T-helper 1 cell (primary cell): Measurements from ENCODE around the gene ISG20.
A peak's percentile ranks its signal among the peaks of the same experiment; 100 is the strongest.
"Not testable (repeated sequence)": the region's sequence is repeated elsewhere in the genome, so short reads cannot be mapped to it uniquely, and the experiment has no call there.

Experiments
- DNase-seq, 5 donors: peaks; one replicate each; pipeline ENCODE4 v3.0.0-alpha.2; 2012 to 2020

ISG20 gene

DNA sequence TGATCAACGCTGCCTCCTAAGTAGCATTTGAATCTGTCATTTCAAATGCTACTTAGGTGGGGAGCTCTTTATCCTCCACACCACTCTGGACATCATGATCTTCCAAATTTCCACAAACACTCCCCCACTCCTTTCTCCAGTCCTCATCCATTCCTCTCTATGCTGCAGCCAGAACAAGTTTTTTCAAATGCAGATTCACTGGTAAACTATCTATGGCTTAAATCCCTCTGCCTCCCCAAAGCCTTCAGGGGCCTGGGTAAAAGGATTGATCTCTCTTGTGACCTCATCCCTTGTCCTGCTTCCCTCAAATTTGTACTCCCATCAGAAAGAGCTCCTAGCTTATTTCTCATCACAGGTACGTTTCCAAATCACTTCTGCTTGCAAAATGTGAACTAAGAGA is 19.0 kb upstream of the ISG20 start:
- DNase-seq, result no peak

DNA sequence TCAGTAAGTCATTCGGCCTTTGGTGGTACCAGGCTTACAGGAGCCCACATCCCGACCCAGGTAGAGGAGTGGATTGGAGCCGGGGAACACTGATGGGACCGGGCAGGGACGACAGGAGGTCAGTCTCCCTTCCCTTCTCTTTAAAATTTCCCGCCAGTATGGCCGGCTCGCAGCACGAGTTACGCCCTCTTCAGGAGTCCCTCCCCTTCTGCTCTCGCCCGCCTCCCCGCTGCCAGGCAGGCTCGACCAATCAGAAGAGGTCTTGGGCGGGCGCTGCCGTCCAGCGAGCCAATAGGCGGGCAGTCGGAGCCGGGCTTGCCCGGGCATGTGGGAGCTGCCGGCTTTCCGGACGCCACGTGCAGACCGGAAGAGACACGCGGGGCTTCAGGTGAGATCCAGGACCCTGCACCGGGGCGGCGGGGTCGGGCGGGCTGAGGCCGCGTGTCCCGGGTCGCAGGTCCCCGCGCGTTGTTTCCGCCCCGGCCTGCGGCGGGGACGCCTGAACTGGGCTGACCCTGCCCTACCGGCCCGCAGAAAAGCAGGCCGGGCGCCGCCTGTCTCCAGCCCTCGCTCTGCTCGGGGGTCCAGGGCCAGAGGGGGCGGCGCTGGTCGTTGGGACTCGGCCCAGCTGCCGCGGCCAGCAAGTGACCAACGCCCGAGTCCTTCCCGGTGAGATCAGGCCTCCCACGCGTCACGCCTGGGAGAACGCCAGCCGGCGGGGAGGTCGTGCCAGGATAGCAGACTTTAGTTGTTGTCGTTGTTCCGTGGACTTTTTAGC is 17.6 kb upstream of the ISG20 start, which contains the start of gene AEN:
AEN (plus strand) TSS at position 346 of the 778 bp plus-strand sequence. CDS start 4,870 bp downstream, outside the sequence.
- DNase-seq, result peak; percentile 91 to 95 (median 93)

DNA sequence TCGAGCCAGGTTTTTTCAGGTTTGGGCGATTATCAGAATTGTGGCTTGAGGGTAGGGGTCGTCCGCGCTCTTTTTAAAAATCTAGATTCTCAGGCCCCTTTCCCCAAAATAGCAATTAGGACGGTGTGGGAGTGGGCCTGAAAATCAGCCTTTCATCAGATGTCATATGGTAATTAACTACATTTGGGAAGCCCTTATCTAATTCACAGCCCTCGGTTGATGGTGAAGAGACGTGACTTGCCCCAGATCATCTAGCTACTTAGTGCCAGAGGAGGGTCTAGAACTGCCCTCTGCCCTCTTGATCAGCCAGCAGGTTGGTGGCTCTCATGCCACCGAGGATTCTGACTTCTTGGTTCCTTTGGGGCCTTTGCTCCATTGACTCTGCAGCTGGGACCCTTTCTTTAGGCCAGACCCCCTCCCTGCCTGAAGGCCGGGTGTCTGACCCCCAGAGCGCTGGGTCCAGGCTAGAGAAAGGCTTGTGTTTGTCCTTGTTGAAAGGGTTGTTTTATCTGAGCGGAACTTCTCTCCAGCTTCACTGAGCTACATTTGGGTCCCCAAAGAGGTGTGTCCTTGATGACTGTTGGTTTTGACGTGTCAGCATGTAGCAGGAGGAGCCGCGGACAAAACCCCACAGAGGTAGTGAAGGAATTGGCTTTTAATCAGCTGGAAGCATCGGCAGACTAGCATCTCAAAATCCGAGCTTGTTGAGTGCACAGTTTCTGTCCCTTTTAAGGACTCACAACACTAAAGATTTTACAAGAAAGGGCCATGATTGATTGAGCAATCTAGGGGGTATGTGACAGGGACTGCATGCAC is 16.8 kb upstream of the ISG20 start:
- DNase-seq, result peak; percentile 23 to 78 (median 40)

DNA sequence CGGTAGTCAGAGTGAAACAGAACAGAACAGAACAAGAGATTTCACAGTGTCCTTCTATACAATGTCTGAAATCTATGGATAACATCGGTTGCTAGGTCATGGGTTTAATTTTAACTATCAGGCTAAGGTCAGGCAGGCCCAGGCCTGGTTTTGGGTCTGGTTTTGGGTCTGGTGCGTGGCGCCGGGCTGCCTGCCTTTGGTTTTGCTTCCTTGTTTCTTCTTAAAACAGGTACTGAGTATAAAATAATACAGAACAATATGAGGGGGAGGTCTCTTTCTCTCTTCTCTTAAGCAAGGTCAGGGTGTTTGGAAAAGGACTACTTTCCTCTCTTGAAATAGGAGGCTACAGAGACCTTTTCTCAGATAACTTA is 16.2 kb upstream of the ISG20 start:
- DNase-seq, result no peak

DNA sequence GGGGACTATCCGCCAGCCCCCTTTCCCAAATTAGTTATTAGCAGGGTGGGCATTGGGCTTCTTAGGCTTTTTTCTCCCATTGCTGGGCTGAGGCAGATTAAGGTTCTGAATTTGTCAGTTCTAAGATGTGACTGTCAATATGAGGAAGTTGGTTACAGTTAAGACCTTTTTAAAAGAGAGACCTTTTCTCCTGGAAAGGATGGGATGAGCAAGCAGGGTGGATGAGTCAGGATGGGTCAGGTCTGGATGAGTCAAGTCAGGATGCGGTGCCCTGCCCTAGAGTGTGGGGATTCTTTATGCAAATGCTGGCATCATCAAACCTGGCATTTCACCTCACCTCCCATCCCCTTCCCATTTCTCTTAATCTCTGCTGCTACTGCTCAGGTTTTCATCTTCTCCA is 15.8 kb upstream of the ISG20 start:
- DNase-seq, result peak in 1 of 5 donors; percentile 56

DNA sequence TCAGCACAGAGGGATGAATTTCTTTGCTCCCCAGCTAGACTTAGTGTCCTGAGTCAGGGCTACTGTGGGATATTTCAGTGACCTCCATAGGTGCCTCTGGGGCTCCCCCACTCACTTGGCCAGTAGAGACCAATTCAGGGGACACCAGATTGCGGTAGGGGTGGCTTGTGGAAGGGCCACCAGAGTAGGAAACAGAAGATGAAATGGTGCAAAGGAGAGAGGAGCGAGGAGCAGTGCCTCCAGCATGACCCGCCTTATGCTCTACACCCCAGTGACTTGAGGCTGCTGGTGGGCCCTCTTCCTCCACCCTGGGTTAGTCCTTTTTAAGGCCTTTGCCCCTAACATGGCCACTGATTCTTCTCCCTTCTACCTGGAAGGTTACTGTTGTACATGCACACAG is 15.2 kb upstream of the ISG20 start:
- DNase-seq, result no peak

DNA sequence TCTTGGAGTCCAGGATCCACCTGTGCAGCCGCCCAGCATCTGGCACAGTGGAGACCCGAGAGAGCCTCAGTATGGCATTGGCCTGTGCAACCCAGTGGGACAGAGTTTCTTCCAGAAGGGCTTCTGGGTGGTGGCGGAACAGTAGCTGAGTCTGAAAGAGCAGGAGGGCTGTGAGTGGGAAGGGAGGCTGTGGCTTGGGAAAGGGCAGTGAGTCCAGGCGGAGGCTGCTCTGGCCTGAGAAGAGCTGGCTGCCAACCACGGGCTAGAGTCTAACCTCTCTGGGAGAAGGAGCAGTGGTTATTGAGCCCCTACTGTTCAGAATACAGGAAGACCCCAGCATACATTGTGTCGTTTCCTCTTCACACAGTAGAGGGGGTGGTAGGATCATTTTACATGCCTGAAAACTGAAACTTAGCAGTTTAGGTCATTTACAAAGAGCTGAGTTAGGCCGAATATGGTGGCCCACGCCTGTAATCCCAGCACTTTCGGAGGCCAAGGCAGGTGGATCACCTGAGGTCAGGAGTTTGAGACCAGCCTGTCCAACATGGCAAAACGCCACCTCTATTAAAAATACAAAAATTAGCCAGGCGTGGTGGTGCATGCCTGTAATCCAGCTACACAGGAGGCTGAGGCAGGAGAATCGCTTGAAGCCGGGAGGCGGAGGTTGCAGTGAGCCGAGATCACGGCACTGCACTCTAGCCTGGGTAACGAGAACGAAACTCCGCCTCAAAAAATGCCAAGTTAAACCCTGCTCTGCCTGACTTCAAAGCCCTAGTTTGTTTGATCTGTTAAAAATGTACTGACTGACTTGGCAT is 14.5 kb upstream of the ISG20 start:
- peak in 3 of 5 donors; percentile 35 to 77 (median 41) for DNase-seq

DNA sequence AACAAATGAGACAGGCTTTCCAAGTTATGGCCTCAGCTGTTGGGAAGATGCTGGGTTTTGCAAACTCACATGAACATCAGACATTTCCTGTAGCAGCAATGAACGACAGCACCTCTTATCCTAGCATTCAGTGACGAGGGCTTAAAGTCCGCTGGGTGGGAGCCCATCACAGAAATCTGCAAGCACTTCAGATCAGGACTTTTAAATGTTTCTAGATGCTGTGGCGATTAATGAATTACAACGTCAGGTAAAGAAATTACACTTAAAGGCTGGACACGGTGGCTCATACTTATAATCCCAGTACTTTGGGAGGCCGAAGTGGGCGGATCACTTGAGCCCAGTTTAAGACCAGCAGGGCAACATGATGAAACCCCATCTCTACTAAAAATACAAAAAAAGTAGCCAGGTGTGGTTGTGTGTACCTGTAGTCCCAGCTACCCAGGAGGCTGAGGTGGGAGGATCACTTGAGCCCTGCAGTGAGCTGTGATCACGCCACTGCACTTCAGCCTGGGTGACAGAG is 13.8 kb upstream of the ISG20 start:
- no peak for DNase-seq

DNA sequence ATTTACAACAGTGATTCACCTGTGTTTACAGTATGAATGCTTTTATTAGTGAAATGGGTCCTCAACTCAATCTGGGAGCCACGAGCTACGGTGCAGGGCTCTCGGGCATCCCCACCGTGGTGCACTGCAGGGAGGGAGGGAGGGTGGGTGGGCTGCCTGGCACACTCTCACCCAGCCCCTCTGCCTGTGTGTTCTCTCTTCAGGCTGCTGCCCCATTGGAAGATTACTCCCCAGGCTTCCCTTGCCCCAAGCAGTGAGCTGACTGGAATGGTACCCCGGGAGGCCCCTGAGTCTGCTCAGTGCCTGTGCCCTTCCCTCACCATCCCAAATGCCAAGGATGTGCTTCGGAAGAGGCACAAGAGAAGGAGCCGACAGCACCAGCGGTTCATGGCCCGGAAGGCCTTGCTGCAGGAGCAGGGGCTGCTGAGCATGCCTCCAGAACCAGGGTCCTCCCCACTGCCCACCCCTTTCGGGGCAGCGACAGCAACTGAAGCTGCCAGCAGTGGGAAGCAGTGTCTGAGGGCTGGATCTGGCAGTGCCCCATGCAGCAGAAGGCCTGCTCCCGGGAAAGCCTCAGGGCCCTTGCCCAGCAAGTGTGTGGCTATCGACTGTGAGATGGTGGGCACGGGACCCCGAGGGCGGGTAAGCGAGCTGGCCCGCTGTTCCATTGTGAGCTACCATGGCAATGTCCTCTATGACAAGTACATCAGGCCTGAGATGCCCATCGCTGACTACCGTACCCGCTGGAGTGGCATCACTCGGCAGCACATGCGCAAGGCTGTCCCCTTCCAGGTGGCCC is 12.7 kb upstream of the ISG20 start:
- no peak for DNase-seq

DNA sequence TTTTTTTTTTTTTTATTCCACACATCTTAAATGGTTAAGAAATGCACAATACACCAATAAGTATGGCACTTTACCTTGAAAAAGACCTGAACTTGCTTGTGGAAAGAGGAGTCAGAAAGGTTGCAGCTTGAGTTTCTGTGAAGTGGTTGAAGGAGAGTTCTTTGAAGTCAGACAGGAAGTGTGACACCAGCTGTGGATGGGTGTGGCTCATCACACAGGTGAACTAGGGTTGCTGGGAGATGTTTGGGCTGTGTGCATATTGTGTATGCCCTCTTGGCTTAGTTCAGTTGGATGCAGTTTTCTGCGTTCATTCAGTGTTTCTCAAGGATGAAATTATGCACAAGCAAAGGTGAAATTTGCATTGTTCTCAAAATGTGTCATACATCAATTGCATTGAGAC is 11.4 kb upstream of the ISG20 start:
- peak; percentile 37 to 91 (median 68) for DNase-seq

DNA sequence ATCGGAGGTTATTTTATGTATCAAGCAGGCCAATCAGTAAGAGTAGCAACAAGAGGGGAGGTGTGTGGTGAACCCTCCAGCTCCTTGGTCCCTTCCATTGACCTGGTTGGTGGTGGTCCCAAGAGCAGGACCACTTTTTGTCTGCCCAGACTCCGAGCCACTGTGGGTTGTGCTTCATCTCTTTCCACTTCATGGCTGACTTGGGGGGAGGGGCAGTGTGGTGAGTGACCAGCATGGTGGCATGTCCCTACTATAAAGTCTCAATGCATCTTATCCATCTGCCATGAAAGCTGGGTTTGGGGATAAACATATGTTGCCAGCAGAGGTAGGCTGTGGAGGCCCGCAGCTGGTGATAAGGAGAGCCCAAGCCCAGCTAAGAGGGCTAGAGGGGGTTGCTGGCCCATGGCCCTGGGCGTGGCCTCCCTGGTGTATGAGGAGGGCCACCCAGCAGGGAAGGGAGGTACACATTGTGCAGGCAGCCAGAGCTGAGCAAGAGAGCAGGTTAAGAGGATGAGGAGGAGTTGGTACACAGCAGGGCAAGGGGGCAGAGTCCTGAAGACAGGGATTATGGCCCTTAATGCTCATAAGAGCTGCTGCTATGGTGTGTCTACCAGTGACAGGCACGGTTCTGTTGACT is 10.7 kb upstream of the ISG20 start:
- DNase-seq, result no peak

DNA sequence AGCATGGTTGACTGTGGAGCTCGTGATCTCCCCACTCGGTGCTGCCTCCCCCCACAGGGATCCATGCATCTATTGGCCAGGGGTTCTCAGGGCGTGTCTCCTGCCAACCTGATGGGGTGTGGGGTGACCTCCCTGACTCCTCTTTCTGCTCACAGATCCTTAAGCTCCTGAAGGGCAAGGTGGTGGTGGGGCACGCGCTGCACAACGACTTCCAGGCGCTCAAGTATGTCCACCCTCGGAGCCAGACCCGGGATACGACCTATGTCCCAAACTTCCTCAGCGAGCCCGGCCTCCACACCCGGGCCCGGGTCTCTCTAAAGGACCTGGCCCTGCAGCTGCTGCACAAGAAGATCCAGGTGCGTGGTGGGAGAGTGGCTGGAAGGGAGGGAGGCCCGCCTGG is 9.7 kb upstream of the ISG20 start:
- no peak for DNase-seq

DNA sequence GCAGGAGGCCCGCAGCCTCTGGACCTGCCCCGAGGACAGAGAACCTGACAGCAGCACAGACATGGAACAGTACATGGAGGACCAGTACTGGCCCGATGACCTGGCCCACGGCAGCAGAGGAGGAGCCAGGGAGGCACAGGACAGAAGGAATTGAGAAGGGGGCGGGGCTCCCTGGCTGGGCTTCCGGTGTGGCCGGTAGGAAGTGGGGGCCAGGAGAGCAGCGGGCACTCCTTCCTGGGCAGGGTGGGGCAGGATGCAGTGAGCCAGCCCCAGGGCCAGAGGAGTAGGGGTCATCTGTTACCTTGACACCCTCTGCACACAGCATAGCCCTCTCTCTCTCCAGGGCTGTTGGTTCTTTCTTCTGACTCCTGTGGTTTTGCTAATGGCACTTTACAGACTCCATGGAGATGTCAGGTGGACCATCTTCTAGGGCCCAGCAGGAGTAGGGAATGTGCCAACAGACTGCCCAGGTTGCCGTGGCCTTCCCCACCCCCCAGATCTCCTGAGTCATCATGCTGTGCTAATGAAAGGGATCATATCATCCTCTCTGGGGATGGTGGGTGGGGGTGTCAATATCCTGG is 8.6 kb upstream of the ISG20 start:
- DNase-seq, result peak in 1 of 5 donors; percentile 67

DNA sequence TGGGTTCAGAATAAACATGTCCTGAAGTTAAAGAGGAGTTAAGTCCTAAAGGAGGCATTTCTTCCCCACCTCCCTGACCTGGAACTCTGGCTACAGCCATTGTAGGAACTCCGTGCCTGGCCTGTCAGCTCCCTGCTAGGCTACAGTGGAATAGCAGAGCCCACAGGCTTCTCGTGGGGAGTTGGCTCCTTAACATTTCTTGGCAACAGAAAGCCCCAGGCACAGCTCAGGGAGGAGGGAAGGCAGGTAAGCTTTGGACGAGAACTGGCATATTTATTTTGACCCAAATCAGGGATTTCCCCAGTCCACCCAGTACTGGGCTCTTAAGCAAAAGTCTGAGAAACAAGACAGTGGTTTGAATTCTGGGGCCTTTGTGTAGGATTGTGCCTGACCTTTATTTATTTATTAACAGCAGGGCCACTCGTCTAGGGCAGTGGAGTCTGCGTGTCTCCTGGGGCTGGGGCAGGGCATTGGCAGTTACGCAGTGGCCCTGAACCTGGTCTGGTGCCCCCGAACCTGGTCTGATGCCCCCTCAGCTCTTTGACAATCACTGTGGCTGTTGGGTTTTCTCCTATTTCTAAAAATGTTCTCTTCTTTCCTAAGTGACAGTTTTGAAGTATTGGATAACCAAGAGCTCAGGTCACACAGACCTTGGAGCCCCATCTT is 7.9 kb upstream of the ISG20 start:
- no peak for DNase-seq

DNA sequence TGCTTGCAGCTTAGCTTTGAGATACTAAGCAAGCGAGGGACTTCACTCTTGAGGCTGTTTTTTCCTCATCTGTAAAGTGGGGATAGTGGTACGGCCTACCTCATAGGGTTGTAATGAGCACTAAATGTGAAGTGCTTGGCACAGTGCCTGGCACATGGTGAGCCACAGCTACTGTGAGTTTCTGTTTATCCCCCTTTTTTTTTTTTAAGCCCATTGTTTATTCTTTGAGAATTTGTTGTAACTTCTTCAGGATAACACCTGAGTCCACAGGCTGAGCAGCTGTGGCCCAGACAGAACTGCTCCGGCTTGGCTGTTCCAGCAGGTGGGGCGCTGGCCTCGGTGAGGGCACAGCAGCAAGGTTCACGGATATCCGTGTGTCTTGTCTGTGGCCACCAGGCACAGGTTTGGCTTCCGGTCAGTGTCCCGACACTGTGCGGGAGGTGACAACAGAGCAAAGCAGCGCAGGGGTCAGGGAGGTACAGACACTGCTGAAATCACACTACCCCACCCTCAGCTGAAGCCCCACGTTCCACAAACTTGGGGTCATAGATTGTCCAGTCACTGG is 7.3 kb upstream of the ISG20 start:
- DNase-seq, result no peak

DNA sequence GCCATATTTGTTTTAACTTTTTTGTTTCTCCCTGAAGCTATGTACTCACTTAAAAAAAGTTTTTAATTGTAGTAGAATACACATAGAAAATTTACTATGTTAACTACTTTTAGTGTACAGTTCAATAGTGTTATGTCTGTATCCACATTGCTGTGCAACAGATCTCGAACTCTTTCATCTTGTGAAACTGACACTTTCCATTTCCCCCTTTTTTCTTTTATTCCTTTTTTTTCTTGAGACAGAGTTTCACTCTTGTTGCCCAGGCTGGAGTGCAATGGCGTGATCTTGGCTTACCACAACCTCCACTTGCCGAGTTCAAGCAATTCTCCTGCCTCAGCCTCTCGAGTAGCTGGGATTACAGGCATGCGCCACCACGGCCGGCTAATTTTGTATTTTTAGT is 6.0 kb upstream of the ISG20 start:
- DNase-seq, result not testable (repeated sequence)

DNA sequence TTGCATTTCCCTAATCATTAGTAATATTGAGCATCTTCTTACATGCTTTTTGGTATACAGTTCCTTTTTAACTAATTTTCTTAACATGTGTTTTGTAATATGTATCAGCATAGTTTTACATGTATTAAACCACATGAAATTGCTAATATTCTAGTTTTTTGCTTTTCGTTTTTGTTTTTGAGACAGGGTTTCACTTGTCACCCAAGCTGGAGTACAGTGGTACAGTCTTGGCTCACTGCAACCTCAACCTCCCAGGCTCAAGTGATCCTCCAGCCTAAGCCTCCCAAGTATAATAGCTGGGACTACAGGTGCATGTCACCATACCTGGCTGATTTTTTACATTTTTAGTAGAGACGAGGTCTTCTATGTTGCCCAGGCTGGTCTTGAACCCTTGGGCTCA is 4.4 kb upstream of the ISG20 start:
- no peak for DNase-seq

DNA sequence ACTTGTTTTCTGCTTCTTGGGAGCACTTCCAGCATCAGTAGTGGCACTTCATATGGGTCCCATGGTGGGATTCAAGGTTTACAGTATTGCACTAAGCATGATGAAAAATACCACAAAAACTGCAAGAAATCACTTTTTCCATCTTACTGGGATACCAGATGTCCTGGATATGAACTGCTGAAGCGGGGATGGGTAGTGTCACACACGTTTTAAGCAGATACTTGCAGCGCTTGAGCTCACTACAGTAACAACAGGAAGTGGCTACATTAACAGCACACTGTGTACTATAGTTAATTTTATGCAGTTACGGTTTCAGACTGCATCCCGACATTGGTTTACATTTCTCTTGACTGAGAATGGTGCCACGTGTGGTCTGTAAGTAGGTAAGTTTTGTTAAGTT is 3.5 kb upstream of the ISG20 start:
- peak in 2 of 5 donors; percentile 30 to 84 for DNase-seq

DNA sequence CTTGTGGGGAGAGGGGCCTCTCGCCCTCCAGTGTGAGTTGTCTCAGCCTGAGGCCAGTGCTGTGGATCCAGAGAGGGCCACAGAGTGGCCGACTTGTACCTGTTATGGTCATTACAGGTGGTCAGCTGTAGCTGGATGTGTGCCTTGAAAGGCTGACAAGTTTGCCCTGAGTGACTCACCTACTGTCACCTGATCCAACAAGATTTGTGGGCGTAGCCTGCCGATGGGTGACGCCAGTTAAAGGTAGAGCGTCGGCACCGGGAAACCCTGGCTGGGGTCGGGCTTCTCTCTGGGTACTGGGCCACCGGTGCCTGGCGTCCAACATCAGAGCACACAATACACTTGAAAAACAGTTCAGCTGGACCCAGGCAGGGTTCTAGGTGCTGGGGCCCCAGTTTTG is 2.8 kb upstream of the ISG20 start:
- peak; percentile 65 to 80 (median 74) for DNase-seq

DNA sequence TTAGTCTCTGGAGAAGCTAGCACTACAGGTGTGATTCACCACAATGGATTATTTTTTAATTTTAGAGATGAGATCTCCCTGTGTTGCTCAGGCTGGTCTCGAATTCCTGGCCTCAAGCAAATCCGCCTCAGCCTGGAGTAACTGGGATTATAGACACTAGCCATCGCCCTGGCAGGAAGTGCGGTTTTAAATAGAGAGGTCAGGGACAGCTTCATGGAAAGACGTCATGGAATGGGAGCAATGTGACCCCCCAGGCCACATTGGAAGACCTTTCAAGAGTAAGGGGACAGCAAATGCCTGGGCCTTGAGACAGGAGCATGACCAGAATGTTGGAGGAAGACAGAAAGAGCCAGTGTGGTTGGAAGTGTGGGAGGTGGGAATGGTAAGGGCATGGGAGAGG is 2.2 kb upstream of the ISG20 start:
- DNase-seq, result no peak
